PFSK-1 (cell line): ENCODE measurements around the gene GNG13.

ENCODE experiments used
- FOXP2 ChIP-seq: optimal IDR thresholded peaks from 2 replicates; pipeline ENCODE3; 2011; ENCODE audit warnings: borderline replicate concordance, control low read depth, inconsistent platforms; ENCODE audit not compliant: insufficient read depth; ENCODE audit errors: extremely low read length, extremely low read depth
- POLR2AphosphoS5 ChIP-seq: IDR thresholded peaks from 2 replicates; pipeline ENCODE4 v1.6.1; 2012; ENCODE audit warnings: low read depth, mild to moderate bottlenecking, control low read depth, low read length, moderate library complexity
- SIN3A ChIP-seq: IDR thresholded peaks from 2 replicates; pipeline ENCODE4 v1.6.1; 2012; ENCODE audit warnings: mild to moderate bottlenecking, low read length, moderate library complexity, borderline replicate concordance; ENCODE audit not compliant: insufficient read depth
- TAF1 ChIP-seq: IDR thresholded peaks from 2 replicates; pipeline ENCODE4 v1.6.1; 2012; ENCODE audit warnings: low read length, control low read depth, borderline replicate concordance; ENCODE audit not compliant: insufficient read depth
- TF ChIP-seq, protein P1 (sequence below), 2 experiments: IDR thresholded peaks; 2 replicates each; pipeline versions ENCODE4 v1.6.1 to v1.8.0; 2011 to 2012; ENCODE audit warnings: low read depth in 2 of 2, low read length in 2 of 2, control low read depth in 1 of 2, inconsistent platforms in 1 of 2, mild to moderate bottlenecking in 1 of 2, moderate library complexity in 1 of 2; ENCODE audit not compliant: insufficient read depth in 1 of 2

DNA sequence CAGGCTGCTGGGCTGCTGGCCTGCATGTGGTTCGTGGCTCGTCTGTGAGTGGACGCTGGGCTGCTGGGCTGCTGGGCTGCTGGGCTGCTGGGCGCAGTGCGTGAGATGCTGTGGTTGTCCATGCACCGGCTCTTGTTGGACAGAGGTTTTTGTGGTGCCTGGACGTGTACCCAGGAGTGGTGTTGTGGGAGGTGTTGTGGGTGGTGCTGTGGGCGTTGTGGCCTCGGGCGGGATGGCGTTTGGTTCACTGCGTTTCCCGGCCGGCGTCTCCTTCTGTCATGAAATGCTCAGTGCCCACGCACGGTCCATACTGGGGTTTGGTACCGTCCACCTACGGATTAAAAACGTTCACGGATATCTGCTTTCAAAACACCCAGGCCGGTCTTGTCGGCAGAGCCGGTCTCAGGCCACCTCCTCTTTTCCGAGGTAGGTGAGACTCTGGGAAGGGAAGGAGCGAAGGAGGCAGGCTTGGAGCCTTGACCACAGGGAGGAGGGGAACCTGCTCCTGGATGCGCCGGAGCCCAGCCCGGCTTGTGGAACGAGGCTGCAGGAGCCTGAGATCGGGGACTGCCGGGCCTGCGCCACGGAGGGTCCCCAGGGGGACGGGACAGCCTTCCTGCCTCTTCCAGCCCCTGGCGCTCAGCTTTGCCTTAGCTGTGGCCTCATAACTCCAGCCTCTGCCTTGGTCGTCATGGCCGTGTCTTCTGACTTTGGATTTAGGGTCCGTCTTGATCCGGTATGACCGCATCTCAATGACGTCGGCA is 29.8 kb upstream of the GNG13 start:
- TF ChIP-seq POLR2AphosphoS5 = no peak
- TF ChIP-seq, protein P1, sequence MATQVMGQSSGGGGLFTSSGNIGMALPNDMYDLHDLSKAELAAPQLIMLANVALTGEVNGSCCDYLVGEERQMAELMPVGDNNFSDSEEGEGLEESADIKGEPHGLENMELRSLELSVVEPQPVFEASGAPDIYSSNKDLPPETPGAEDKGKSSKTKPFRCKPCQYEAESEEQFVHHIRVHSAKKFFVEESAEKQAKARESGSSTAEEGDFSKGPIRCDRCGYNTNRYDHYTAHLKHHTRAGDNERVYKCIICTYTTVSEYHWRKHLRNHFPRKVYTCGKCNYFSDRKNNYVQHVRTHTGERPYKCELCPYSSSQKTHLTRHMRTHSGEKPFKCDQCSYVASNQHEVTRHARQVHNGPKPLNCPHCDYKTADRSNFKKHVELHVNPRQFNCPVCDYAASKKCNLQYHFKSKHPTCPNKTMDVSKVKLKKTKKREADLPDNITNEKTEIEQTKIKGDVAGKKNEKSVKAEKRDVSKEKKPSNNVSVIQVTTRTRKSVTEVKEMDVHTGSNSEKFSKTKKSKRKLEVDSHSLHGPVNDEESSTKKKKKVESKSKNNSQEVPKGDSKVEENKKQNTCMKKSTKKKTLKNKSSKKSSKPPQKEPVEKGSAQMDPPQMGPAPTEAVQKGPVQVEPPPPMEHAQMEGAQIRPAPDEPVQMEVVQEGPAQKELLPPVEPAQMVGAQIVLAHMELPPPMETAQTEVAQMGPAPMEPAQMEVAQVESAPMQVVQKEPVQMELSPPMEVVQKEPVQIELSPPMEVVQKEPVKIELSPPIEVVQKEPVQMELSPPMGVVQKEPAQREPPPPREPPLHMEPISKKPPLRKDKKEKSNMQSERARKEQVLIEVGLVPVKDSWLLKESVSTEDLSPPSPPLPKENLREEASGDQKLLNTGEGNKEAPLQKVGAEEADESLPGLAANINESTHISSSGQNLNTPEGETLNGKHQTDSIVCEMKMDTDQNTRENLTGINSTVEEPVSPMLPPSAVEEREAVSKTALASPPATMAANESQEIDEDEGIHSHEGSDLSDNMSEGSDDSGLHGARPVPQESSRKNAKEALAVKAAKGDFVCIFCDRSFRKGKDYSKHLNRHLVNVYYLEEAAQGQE (IDR thresholded peaks at IDR 0.05; ENCODE audit: insufficient read depth in 1 of 2, low read depth in 2 of 2, low read length in 2 of 2) = no peak
- TF ChIP-seq SIN3A = no peak
- TF ChIP-seq TAF1 = no peak
- TF ChIP-seq FOXP2 = no peak
